Fibroblast of skin of abdomen (primary cell): Measurements from ENCODE around the gene ERAL1. TPM values are rescaled to one million over a fixed set of nuclear protein-coding genes. Genes with fewer than 3 reads are reported as not detected.
"Not testable (repeated sequence)": the region's sequence is repeated elsewhere in the genome, so short reads cannot be mapped to it uniquely, and the experiment has no call there.

Source experiments
- DNase-seq: peaks from one replicate; pipeline ENCODE4 v3.0.0-alpha.2; 2013
- polyA plus RNA-seq, 2 experiments: library from polyadenylated mRNA; unstranded; fragments of 120-200 nt; gene quantifications; one replicate each; pipeline ENCODE4 v1.2.1, GENCODE V29; 2013; ENCODE audit not compliant: insufficient read length in 2 of 2

ERAL1 gene
- 50.1 TPM for polyA plus RNA-seq (2013, experiment 1 of 2; ENCODE audit: insufficient read length)
- 52.3 TPM for polyA plus RNA-seq (2013, experiment 2 of 2; ENCODE audit: insufficient read length)

- peak; percentile 84 for DNase-seq
Observed at GRCh38 chr17:28854457-28855335, at the start of gene ERAL1. ERAL1 (plus strand) TSS chr17:28855016; CDS start chr17:28855035, 19 bp downstream.

- DNase-seq = peak; percentile 72
Observed at GRCh38 chr17:28807925-28808634, 46.7 kb upstream of the ERAL1 start.

- DNase-seq = no peak
Observed at GRCh38 chr17:28810437-28810836, 44.4 kb upstream of the ERAL1 start.

DNA sequence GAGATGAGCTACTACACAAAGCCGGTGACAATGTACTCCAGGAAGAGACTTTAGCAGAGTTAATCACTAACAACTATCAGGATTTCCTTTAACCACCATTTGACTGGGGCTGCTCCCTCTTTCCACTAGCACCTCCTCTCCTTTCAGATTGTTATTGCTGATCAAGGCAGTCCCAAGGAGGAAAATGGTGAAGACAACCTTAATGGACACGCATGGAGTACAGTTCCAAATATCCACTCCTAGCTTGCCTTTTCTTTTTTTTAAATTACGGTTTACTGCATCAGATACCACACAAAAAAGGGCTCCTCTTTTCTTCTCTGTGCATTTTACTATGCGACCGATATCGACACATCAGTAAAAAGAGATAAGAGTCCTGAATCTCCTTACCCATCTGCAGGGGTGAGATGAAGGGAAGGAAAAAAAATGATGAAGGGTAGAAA is 43.1 kb upstream of the ERAL1 start:
- DNase-seq = peak; percentile 8

DNA sequence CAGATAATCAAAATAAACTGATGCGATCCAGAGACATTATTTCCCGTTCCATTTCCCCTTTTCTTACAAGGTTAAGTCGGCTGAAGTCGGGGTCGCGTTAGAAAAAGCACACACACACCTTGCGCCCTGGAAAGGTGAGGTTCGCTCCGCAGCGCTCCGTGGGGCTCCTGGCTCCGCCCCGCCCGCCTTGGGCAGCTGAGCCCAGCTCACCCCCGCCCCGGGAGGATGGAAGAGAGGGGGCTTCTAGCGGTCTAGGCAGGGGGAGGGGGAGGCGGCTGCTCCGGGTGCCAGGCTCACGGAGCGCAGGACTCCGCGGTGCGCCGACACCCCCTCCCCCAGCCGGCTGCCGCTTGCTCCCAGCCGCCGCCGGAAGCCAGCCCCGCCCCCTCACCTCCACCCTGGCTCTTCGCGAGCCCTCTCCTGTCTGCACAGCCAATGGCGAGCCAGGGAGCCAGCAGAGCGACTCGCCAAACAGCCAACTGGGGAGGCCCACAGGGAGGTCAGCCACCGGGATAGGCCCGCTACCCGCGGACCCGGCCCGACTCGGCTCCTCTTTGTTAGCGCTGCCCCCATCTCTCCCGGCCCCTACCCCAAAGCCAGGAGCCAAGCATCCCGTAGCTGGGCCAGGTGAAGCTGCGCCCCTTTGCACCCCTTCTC is 42.6 kb upstream of the ERAL1 start:
- DNase-seq = peak; percentile 97

DNA sequence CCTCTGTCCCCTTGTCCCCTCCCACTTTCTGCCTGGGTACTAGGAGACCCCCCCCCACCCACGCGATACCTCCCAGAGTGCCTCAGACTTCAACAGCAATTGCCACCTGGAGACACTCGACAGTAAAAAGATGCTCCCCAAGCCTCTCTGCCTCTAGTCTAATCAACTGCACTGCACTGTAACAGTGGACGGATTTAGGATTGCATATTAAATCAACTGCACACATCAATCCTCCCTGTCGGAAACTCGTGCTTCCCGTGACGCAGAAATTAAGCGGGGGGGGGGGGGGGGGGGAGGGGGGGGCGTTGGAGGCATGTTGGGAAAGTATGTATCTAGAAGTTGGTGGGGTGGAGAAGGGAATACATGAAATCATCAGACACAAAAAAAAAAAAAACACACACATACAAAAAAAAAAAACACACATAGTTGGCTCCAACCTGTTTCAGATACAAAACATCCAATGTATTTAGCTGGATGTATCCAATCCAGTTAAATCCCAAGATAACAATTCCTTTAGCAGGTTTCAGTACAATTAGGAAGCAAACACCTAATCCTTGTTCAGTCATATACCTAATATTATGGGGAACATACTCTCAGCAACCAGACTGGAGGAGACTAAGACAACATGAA is 42.0 kb upstream of the ERAL1 start:
- peak; percentile 53 for DNase-seq

DNA sequence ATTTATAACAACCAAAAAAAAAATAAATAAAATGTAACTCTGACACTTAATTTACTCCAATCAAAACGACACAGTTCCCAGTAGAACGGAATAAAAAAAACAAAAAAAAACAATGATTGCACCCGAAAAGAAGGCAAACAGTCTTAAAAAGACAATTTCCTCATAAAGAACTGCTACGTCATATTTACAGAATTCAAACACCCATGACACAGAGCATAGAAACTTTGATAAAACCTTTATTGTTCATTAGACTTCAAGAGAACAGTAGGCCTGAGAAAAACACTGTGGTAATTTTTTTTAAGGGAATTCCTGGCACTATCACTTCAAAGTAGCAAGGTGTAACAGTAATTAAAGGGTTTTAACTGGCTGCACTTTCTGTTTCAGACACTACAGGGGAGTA is 38.3 kb upstream of the ERAL1 start:
- no peak for DNase-seq

DNA sequence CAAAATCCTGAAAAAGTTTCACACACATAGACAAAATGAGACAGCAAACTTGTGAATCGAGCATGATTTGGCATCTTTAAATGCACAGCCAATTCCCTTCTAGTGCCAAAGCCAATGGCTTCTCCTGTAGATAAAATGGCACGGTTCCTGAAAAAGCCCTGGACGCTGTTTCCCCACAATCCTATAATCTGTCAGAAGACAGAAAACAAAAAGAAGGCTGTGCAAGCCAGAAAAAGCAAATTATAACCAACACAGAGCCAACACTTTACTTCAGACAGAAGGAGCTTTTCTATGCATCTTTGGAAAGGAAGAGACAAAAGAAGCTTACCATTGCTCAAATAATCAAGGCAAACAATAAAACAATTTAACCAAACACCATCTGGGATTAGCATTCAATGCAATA is 36.0 kb upstream of the ERAL1 start:
- DNase-seq = no peak

DNA sequence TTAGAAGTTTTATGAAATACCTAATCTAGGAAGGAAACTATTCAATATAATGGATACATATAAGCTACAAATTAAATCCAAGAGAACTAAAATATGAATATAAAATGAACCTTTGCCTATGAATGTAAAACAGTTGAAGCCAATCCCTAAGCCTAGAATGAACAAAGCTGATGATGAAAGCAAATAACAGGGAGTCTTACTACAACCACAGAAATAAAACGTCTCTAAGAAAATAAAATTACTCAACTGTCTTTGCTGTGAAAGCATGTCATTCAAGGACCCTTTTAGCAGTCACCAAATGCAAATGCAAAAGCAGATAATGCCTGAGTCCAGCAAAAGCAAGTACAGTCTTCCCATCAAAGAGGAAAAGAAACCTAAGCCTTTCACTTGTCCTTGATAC is 35.2 kb upstream of the ERAL1 start:
- no peak for DNase-seq

GRCh38 chr17:28827672-28828071 is 27.1 kb upstream of the ERAL1 start:
- no peak for DNase-seq

- peak; percentile 40 for DNase-seq
Observed at GRCh38 chr17:28828294-28829040, 26.3 kb upstream of the ERAL1 start.

DNA sequence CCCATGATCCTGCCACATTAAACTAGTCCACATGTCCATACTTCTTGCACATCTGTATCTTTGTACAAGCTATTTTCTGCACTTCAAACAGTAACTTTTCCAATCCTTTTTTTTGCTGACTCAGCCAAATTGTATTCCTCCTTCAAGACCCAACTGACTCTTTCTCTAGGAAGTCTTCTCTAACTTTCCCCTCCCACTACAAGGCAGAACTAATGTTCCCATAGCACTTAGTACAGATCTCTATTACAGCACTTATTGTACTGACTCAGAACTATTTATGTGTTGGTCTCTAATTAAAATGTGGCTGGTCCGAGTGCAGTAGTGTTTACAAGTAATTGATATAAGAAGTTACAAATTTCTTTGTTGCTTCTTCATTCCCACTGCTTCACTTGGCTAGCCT is 20.4 kb upstream of the ERAL1 start:
- DNase-seq = no peak

DNA sequence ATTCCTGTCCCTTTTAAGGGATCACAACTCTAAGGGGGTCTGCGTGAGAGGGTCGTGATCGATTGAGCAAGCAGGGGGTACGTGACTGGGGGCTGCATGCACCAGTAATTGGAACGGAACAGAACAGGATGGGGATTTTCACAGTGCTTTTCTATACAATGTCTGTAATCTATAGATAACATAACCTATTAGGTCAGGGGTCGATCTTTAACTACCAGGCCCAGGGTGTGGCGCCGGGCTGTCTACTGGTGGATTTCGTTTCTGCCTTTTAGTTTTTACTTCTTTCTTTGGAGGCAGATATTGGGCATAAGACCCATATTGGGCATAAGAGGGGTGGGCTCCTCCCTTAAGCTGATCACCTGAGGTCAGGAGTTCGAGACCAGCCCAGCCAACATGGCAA is 18.3 kb upstream of the ERAL1 start:
- not testable (repeated sequence) for DNase-seq

- DNase-seq = no peak
Observed at GRCh38 chr17:28839221-28839620, 15.6 kb upstream of the ERAL1 start.

DNA sequence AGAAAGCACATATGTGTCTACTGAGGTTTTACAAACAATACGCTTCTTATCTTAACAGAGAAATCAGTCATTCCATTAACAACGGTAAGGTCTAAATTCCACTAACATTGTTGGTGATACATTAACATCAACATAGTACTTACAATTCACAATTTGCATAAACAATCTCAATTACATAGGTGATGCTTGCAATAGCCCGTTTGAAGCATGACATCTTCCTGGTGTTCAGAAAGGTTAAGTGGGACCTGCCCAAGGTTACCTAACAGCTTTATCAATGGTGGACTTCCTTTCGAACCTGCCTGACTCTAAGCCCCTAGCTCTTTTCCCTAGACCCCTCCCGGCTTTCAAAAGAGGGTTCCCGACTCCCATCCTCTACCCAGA is 12.9 kb upstream of the ERAL1 start:
- DNase-seq = no peak

GRCh38 chr17:28842282-28843012 is 12.4 kb upstream of the ERAL1 start, which contains the start of gene FAM222B:
FAM222B (minus strand) TSS chr17:28842790; CDS start chr17:28766667, 76,123 bp downstream.
- DNase-seq = peak; percentile 84

DNA sequence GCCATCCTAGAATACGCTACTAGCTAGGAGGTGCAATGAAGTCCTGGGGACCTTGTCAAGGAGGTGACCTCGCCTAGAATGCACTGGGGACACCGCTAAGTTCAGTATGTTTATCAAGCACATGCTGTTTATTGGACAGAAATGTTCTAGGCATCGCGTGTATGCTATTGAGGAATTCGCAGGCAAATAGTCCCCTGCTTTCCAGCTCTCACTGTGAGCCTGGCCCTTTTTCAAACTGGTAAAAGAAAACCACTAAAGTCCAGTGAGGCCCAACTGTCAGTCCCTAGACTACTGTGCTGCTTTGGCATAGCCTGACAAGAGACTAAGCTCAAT is 11.0 kb upstream of the ERAL1 start:
- no peak for DNase-seq

DNA sequence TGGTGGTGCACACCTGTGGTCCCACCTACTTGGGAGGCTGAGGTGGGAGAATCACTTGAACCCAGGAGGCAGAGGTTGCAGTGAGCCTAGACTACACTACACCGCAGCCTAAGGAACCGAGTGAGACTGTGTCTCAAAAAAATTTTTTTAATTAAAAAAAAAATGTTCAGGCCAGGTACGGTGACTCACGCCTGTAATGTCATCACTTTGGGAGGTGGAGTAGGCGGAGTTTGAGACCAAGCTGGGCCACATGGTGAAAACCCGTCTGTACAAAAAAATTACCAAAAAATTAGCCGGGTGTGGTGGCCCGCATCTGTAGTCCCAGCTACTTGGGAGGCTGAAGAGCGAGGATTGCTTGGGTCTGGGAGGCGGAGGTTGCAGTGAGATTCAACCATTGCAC is 8.6 kb upstream of the ERAL1 start:
- DNase-seq = no peak

- DNase-seq = not testable (repeated sequence)
Observed at GRCh38 chr17:28846699-28847098, 8.1 kb upstream of the ERAL1 start.

DNA sequence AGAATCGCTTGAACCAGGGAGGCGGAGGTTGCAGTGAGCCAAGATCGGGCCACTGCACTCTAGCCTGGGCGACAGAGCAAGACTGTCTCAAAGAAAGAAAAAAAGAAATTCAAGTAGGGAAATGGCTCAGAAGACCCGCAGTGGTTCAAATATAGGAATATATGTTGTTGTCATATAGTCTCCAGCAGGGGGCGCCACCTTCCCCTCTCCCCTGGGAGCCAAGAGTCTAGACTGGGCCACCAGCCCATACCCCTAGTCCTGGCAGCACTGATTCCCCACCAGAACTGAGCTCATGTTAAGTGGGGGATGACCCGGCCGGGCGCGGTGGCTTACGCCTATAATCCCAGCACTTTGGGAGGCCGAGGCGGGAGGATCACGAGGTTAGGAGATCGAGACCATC is 6.1 kb upstream of the ERAL1 start:
- not testable (repeated sequence) for DNase-seq

- DNase-seq = no peak
Observed at GRCh38 chr17:28849281-28849680, 5.5 kb upstream of the ERAL1 start.
